Lung microvascular endothelial cell (primary cell): ENCODE measurements around the gene NEK9. TPM values are rescaled to one million over a fixed set of nuclear protein-coding genes. Genes with fewer than 3 reads are reported as not detected.

Experiments
- DNase-seq, 2 donors: peaks; one replicate each; pipeline versions ENCODE4 v3.0.0 to v3.0.0-alpha.2; 2010; ENCODE audit warnings: low read depth in 2 of 2
- total RNA-seq: library from RNA; depleted of rRNA; stranded (reverse); fragments of >200 nt; gene quantifications from 2 replicates; pipeline ENCODE4 v1.2.1, GENCODE V29; 2014

The NEK9 gene
- total RNA-seq, 1 donor from 2014 or later = 32.7 TPM

- DNase-seq = no peak
Measured at GRCh38 chr14:75109877-75110276, 17.0 kb downstream of the NEK9 start.

- no peak for DNase-seq
Measured at GRCh38 chr14:75107186-75107585, 19.7 kb downstream of the NEK9 start.

- no peak for DNase-seq
Measured at GRCh38 chr14:75101491-75101890, 25.4 kb downstream of the NEK9 start.

- no peak for DNase-seq
Measured at GRCh38 chr14:75098682-75099081, 28.2 kb downstream of the NEK9 start.

- no peak for DNase-seq
Measured at GRCh38 chr14:75098212-75098611, 28.6 kb downstream of the NEK9 start.

- DNase-seq = no peak
Measured at GRCh38 chr14:75096959-75097358, 29.9 kb downstream of the NEK9 start.

- DNase-seq = no peak
Measured at GRCh38 chr14:75095690-75096089, 31.2 kb downstream of the NEK9 start.

- DNase-seq = no peak
Measured at GRCh38 chr14:75094896-75095295, 32.0 kb downstream of the NEK9 start.

- no peak for DNase-seq
Measured at GRCh38 chr14:75092698-75093097, 34.1 kb downstream of the NEK9 start.

- no peak for DNase-seq
Measured at GRCh38 chr14:75091251-75091650, 35.6 kb downstream of the NEK9 start.

- DNase-seq = peak in 1 of 2 donors; percentile 40
Measured at GRCh38 chr14:75090353-75090752, 36.5 kb downstream of the NEK9 start.

GRCh38 chr14:75088566-75089373 lies 38.1 kb downstream of the NEK9 start:
- DNase-seq = peak; percentile 72 to 79

GRCh38 chr14:75088153-75088552 lies 38.7 kb downstream of the NEK9 start:
- DNase-seq = no peak

GRCh38 chr14:75084513-75084912 lies 42.3 kb downstream of the NEK9 start:
- DNase-seq = peak; percentile 26 to 55

GRCh38 chr14:75083271-75083670 lies 43.6 kb downstream of the NEK9 start:
- DNase-seq = no peak

- no peak for DNase-seq
Measured at GRCh38 chr14:75081660-75082229, 45.1 kb downstream of the NEK9 start.

GRCh38 chr14:75079521-75079920 lies 47.3 kb downstream of the NEK9 start:
- no peak for DNase-seq

- DNase-seq = no peak
Measured at GRCh38 chr14:75077794-75078193, 49.1 kb downstream of the NEK9 start.

GRCh38 chr14:75070383-75070782 lies 56.5 kb downstream of the NEK9 start:
- DNase-seq = no peak

GRCh38 chr14:75069811-75070145 lies 57.1 kb downstream of the NEK9 start:
- no peak for DNase-seq

- peak; percentile 94 to 95 for DNase-seq
Measured at GRCh38 chr14:75069121-75069810, 57.6 kb downstream of the NEK9 start, which contains the start of gene ZC2HC1C. Gene ZC2HC1C (plus strand): TSS chr14:75069641. CDS start chr14:75070574, 933 bp downstream.

- no peak for DNase-seq
Measured at GRCh38 chr14:75068294-75069120, 58.3 kb downstream of the NEK9 start.
